CD4-positive, CD25-positive, alpha-beta regulatory T cell (primary cell): Measurements from ENCODE around the gene RERE. TPM values are rescaled to one million over a fixed set of nuclear protein-coding genes. Genes with fewer than 3 reads are reported as not detected.

Experiments used
- ATAC-seq, 2 donors: fragments of 150-1000 bp; cut with Tn5 transposase; one replicate each; pipeline ENCODE4 v1.10.0; 2021; ENCODE audit warnings: low read depth in 2 of 2, moderate number of reproducible peaks in 2 of 2, moderate library complexity in 1 of 2
- DNase-seq, 3 donors: peaks; one replicate each; pipeline versions ENCODE4 v3.0.0 to v3.0.0-alpha.2; 2012 to 2022; ENCODE audit warnings: mixed read lengths in 1 of 3
- H3K27ac ChIP-seq: one replicate; pipeline ENCODE4 v1.7.0; 2013; ENCODE audit warnings: mild to moderate bottlenecking, low read length; ENCODE audit not compliant: insufficient read depth, poor library complexity, severe bottlenecking
- H3K27me3 ChIP-seq: one replicate; pipeline ENCODE4 v1.7.0; 2013; ENCODE audit warnings: low read length; ENCODE audit not compliant: control insufficient read depth, insufficient read depth
- H3K36me3 ChIP-seq: one replicate; pipeline ENCODE4 v1.7.0; 2013; ENCODE audit warnings: mild to moderate bottlenecking, low read length, moderate library complexity; ENCODE audit not compliant: control insufficient read depth, insufficient read depth
- H3K4me1 ChIP-seq: 2 replicates; pipeline ENCODE4 v1.7.0; 2013; ENCODE audit warnings: mild to moderate bottlenecking, low read length; ENCODE audit not compliant: insufficient read depth, control insufficient read depth, poor library complexity, severe bottlenecking
- H3K4me3 ChIP-seq: one replicate; pipeline ENCODE4 v1.7.0; 2013; ENCODE audit warnings: low read depth, mild to moderate bottlenecking, low read length, moderate library complexity
- H3K9me3 ChIP-seq, 2 experiments: 1 replicate in 1 of 2; 2 replicates in 1 of 2; pipeline ENCODE4 v1.7.0; 2013; ENCODE audit warnings: low read length in 2 of 2, mild to moderate bottlenecking in 1 of 2, moderate library complexity in 1 of 2; ENCODE audit not compliant: control insufficient read depth in 2 of 2
- H3K27ac Mint-ChIP-seq, 3 donors: one replicate each; pipeline ENCODE4 v1.8.0; 2020 to 2022; ENCODE audit warnings: mild to moderate bottlenecking in 3 of 3, mixed read lengths in 3 of 3, moderate library complexity in 2 of 3
- H3K27me3 Mint-ChIP-seq: one replicate; pipeline ENCODE4 v1.8.0; 2022; ENCODE audit warnings: mild to moderate bottlenecking, mixed read lengths
- H3K36me3 Mint-ChIP-seq: one replicate; pipeline ENCODE4 v1.8.0; 2020; ENCODE audit warnings: mixed read lengths
- H3K4me1 Mint-ChIP-seq, 4 donors: one replicate each; pipeline ENCODE4 v1.8.0; 2020 to 2022; ENCODE audit warnings: mixed read lengths in 4 of 4, mild to moderate bottlenecking in 1 of 4
- H3K4me3 Mint-ChIP-seq, 4 donors: one replicate each; pipeline ENCODE4 v1.8.0; 2020 to 2022; ENCODE audit warnings: mild to moderate bottlenecking in 4 of 4, mixed read lengths in 4 of 4, moderate library complexity in 3 of 4
- H3K9me3 Mint-ChIP-seq, 7 donors: one replicate each; pipeline ENCODE4 v1.8.0; 2020 to 2022; ENCODE audit warnings: mixed read lengths in 7 of 7, mild to moderate bottlenecking in 3 of 7, moderate library complexity in 2 of 7
- polyA plus RNA-seq, 4 donors: library from polyadenylated mRNA; unstranded; fragments of 300-500 nt; fragmentation: Illumina TruSeq; gene quantifications; one replicate each; pipeline ENCODE4 v1.2.3, GENCODE V29; 2021
- total RNA-seq: library from RNA; stranded (reverse); gene quantifications from one replicate; pipeline ENCODE4 v1.2.3, GENCODE V29; 2022

The RERE gene
- total and polyA plus RNA-seq, 5 donors from 2014 or later: 3.1 to 127 (median 5.7) TPM

- no peaks in the 10 kb centered on the region for H3K36me3 Mint-ChIP-seq
- Histone ChIP-seq H3K36me3 (no peaks in the 10 kb centered on the region), H3K27me3 (no peaks in the 10 kb centered on the region), H3K4me1 (no peaks in the 10 kb centered on the region), H3K27ac (no peak overlapping the region), H3K4me3 (no peak overlapping the region), H3K9me3 (no peaks in the 10 kb centered on the region)
- peaks cover 12 to 34% (median 18%) of the 10 kb centered on the region in 4 donors for H3K4me1 Mint-ChIP-seq
- ATAC-seq: no peak
- H3K27ac Mint-ChIP-seq: peak overlapping the region in 1 of 3 donors; percentile 16
- H3K4me3 Mint-ChIP-seq: peak overlapping the region in 1 of 4 donors; percentile 11
- H3K27me3 Mint-ChIP-seq: no peaks in the 10 kb centered on the region
- no peak for DNase-seq
- H3K9me3 Mint-ChIP-seq: peaks cover 0 to 2% (median 0%) of the 10 kb centered on the region in 7 donors
Observed at GRCh38 chr1:8721679-8722324, 95.6 kb downstream of the RERE start.

DNA sequence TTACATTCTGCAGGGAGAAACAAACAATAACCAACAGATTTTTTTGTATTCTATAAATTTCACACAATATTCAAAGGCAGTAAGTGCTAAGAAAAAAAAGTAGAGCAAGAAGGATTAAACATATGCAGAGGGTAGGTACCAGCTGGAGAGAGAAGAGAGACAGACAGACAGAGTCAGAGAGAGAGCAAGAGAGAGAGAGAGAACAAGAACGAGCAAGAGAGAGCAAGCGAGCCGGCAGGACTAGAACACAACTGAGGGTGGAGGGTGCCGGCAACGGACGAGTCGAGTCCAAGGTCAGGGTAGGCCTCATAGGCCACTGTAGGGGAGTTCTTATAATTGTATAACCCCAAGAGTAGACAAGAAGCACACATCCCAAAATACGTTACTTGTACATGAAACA, 97.1 kb downstream of the RERE start:
- Mint-ChIP-seq H3K27ac (no peak overlapping the region), H3K36me3 (no peaks in the 10 kb centered on the region), H3K4me3 (no peak overlapping the region), H3K4me1 (peaks cover 7 to 28% (median 15%) of the 10 kb centered on the region in 4 donors), H3K27me3 (no peaks in the 10 kb centered on the region), H3K9me3 (peaks cover 0 to 2% (median 0%) of the 10 kb centered on the region in 7 donors)
- Histone ChIP-seq H3K4me3 (no peak overlapping the region), H3K27ac (no peak overlapping the region), H3K36me3 (no peaks in the 10 kb centered on the region), H3K4me1 (no peaks in the 10 kb centered on the region), H3K27me3 (no peaks in the 10 kb centered on the region), H3K9me3 (no peaks in the 10 kb centered on the region)
- DNase-seq (no peak), ATAC-seq (no peak)

- Histone ChIP-seq H3K4me3 (no peak overlapping the region), H3K36me3 (no peaks in the 10 kb centered on the region), H3K27ac (no peak overlapping the region), H3K9me3 (no peaks in the 10 kb centered on the region), H3K27me3 (no peaks in the 10 kb centered on the region), H3K4me1 (no peaks in the 10 kb centered on the region)
- no peak overlapping the region for H3K4me3 Mint-ChIP-seq
- H3K36me3 Mint-ChIP-seq: no peaks in the 10 kb centered on the region
- no peaks in the 10 kb centered on the region for H3K27me3 Mint-ChIP-seq
- H3K4me1 Mint-ChIP-seq: peaks cover 13 to 28% (median 18%) of the 10 kb centered on the region in 4 donors
- H3K27ac Mint-ChIP-seq: no peak overlapping the region
- peaks cover 0 to 2% (median 0%) of the 10 kb centered on the region in 7 donors for H3K9me3 Mint-ChIP-seq
- no peak for DNase-seq
- ATAC-seq: no peak
Observed at GRCh38 chr1:8718850-8719361, 98.5 kb downstream of the RERE start.

DNA sequence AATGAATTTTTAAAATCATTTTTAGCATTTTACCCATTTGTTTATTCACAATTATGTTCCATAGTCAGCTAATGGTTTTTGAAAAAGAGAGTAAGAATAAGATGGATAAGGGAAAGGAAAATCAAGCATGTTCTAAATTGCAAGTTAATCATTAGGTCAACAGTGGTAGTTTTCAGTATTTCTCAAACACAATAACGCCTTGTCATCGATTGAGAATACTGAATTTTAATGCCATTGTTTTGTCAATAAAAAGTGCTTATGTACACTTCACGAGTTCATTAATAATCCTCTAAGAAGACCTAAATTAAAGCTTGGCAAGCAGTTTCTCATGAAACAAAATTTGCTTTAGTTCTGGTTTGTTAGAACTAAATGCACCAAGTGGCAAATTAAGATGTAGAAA, 100.3 kb downstream of the RERE start:
- DNase-seq (no peak), ATAC-seq (no peak)
- no peaks in the 10 kb centered on the region for H3K27me3 Mint-ChIP-seq

DNA sequence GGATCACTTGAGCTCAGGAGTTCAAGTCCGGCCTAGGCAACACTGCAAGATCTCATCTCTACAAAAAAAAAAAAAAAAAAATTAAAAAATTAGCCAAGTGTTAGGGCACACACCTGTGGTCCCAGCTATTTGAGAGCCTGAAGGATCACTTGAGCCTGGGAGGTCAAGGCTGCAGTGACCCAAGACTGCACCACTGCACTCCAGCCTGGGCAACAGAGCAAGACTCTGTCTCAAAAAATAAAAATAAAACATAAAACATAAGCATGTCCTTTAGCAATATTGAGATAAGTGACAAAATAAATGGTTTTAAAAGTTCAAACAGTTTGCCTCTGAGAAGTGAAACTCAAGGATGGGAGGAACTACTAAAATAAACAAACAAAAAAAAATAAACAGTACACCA, 101.2 kb downstream of the RERE start:
- peaks cover 16% of the 10 kb centered on the region for H3K4me1 ChIP-seq
- ATAC-seq: no peak
- Mint-ChIP-seq H3K9me3 (peaks cover 0 to 2% (median 0%) of the 10 kb centered on the region in 7 donors), H3K4me3 (no peak overlapping the region), H3K27ac (no peak overlapping the region), H3K27me3 (no peaks in the 10 kb centered on the region), H3K36me3 (no peaks in the 10 kb centered on the region), H3K4me1 (peaks cover 16 to 26% (median 19%) of the 10 kb centered on the region in 4 donors)
- H3K27me3 ChIP-seq: no peaks in the 10 kb centered on the region
- H3K9me3 ChIP-seq: no peaks in the 10 kb centered on the region
- H3K27ac ChIP-seq: no peak overlapping the region
- no peak overlapping the region for H3K4me3 ChIP-seq
- DNase-seq: no peak
- no peaks in the 10 kb centered on the region for H3K36me3 ChIP-seq

More for the DNA sequence above, 100.3 kb downstream of the RERE start:
- no peak overlapping the region for H3K27ac ChIP-seq
- no peak overlapping the region for H3K4me3 ChIP-seq
- H3K27me3 ChIP-seq: no peaks in the 10 kb centered on the region
- no peaks in the 10 kb centered on the region for H3K36me3 Mint-ChIP-seq
- no peak overlapping the region for H3K4me3 Mint-ChIP-seq
- H3K9me3 ChIP-seq: no peaks in the 10 kb centered on the region
- no peak overlapping the region for H3K27ac Mint-ChIP-seq
- peaks cover 0 to 2% (median 0%) of the 10 kb centered on the region in 7 donors for H3K9me3 Mint-ChIP-seq
- peaks cover 12% of the 10 kb centered on the region for H3K4me1 ChIP-seq
- H3K36me3 ChIP-seq: no peaks in the 10 kb centered on the region
- H3K4me1 Mint-ChIP-seq: peaks cover 13 to 22% (median 19%) of the 10 kb centered on the region in 4 donors

DNA sequence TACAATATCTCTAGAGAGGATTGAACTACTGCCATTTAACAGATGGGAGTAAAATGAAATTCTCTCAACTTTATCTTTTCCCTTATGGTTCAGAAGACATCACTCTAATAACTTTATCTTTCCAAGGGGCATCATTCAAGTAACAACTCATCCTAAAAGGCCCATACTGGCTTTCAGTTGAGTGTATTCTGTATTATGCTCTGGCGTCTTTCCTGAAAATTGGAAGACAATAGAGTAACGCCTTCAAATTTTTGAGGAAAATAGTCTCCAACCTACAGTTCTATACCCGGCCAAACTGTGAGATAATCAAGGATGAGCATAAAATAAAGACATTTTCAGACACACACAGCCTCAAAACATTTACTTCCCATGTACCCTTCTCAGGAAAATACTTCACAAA, 103.3 kb downstream of the RERE start:
- DNase-seq (no peak), ATAC-seq (no peak)
- no peak overlapping the region for H3K27ac Mint-ChIP-seq
- Histone ChIP-seq H3K9me3 (no peaks in the 10 kb centered on the region), H3K27ac (no peak overlapping the region), H3K27me3 (no peaks in the 10 kb centered on the region), H3K4me1 (peaks cover 16% of the 10 kb centered on the region), H3K4me3 (no peak overlapping the region), H3K36me3 (no peaks in the 10 kb centered on the region)
- peak overlapping the region in 1 of 4 donors; percentile 58 for H3K4me3 Mint-ChIP-seq
- H3K9me3 Mint-ChIP-seq: no peaks in the 10 kb centered on the region
- no peaks in the 10 kb centered on the region for H3K36me3 Mint-ChIP-seq
- peaks cover 16 to 21% (median 19%) of the 10 kb centered on the region in 4 donors for H3K4me1 Mint-ChIP-seq
- H3K27me3 Mint-ChIP-seq: no peaks in the 10 kb centered on the region

GRCh38 chr1:8712413-8713231, 104.8 kb downstream of the RERE start:
- H3K9me3 ChIP-seq: no peaks in the 10 kb centered on the region
- DNase-seq: peak in 1 of 3 donors; percentile 31
- H3K4me1 ChIP-seq: peaks cover 16% of the 10 kb centered on the region
- H3K4me3 ChIP-seq: peak overlapping the region; percentile 57
- Mint-ChIP-seq H3K9me3 (peaks cover 0 to 3% (median 0%) of the 10 kb centered on the region in 7 donors), H3K27me3 (no peaks in the 10 kb centered on the region), H3K4me3 (peak overlapping the region; percentile 2 to 57 (median 18)), H3K27ac (peak overlapping the region; percentile 2 to 72 (median 2)), H3K36me3 (no peaks in the 10 kb centered on the region), H3K4me1 (peaks cover 13 to 20% (median 17%) of the 10 kb centered on the region in 4 donors)
- no peaks in the 10 kb centered on the region for H3K27me3 ChIP-seq
- H3K36me3 ChIP-seq: no peaks in the 10 kb centered on the region
- H3K27ac ChIP-seq: no peak overlapping the region
- peak; percentile 31 to 39 for ATAC-seq
